Measurements from ENCODE around the gene PYGL.
A peak's percentile ranks its signal among the peaks of the same experiment; 100 is the strongest.

PYGL gene

DNA sequence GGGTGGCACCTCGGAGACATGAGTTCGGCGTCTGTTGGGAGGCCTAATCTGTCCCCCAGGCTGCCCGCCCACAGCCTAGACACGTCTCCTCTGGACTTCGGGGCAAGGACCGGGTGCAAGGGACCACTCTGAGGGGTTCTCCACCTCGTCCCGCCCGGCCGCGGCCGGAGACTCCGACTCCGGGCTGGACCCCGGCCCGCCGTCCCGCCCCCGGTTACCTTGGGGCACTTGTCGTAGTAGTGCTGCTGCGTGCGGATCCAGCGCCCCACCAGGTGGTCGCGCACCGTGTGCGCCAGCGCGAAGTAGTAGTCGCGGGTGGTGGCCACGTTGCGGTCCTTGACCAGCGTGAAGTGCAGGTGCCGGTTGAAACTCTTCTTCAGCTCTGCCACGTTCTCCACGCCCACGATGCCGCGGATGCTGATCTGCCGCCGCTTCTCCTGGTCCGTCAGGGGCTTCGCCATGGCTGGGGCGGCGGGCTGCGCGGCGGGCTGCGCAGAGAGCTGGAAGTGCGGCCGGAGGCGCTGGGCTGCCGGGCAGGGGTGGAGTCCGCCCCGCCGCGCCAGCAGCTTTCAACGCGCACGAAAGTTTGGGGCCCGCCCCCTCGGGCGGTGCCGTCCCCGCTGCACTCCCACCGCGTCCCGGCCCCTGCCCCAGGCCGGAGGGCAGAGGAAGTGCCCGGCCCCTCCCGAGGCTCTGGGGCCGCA, at the start of gene PYGL:
TSS of gene PYGL (minus strand) at position 541 of the 704 bp plus-strand sequence. CDS start at position 461, 80 bp downstream.
- H3K4me3 ChIP-seq (ENCODE audit: low read depth, low read length) = peak within 1 kb of the TSS; percentile 83
- no peaks in the 10 kb centered on the region for H3K9me3 ChIP-seq (ENCODE audit: control insufficient read depth, insufficient read depth, low read length)
- 0 out of 2 replicates have a peak, but pooled peaks cover 5% of the 10 kb centered on the region for H3K27me3 ChIP-seq (ENCODE audit: control insufficient read depth, insufficient read depth, low read length)
- H3K4me1 ChIP-seq (ENCODE audit: control insufficient read depth, insufficient read depth, low read length) = peaks cover 8% of the 10 kb centered on the region; the same call in 1 of the 2 replicates
- peaks cover 7% of the 10 kb centered on the region; the same call in 1 of the 2 replicates for H3K36me3 ChIP-seq (ENCODE audit: control insufficient read depth, insufficient read depth, low read length)
- H3K27ac ChIP-seq (ENCODE audit: low read depth, low read length) = no peak within 1 kb of the TSS
- H3K9ac ChIP-seq (ENCODE audit: low read depth, low read length) = peak within 1 kb of the TSS; percentile 53

DNA sequence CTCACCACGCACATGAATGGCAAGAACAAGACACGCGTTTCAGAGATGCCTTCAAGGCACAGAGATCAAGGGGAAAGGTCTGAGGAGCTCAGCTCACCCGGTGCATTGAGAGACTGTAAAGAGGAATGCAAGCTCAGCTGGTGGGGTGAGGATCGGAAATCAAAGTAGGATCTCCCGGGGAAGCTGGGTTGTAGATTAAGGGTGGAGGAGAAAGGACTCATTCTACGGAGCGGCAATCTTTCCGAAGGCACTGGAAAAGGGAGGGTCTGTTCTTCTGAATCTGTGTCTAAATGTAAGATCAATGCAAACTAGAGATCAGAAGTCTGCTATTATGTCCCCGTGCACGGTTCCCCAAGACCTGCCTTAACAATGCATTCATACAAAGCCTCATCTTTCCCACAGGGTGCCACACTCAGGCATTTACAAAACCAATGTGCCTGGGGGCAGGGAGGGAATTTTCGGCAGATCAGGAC, 41.6 kb upstream of the PYGL start:
- Histone ChIP-seq H3K4me3 (ENCODE audit: low read depth, low read length) (no peak overlapping the region), H3K4me1 (ENCODE audit: control insufficient read depth, insufficient read depth, low read length) (peaks cover 31% of the 10 kb centered on the region)

DNA sequence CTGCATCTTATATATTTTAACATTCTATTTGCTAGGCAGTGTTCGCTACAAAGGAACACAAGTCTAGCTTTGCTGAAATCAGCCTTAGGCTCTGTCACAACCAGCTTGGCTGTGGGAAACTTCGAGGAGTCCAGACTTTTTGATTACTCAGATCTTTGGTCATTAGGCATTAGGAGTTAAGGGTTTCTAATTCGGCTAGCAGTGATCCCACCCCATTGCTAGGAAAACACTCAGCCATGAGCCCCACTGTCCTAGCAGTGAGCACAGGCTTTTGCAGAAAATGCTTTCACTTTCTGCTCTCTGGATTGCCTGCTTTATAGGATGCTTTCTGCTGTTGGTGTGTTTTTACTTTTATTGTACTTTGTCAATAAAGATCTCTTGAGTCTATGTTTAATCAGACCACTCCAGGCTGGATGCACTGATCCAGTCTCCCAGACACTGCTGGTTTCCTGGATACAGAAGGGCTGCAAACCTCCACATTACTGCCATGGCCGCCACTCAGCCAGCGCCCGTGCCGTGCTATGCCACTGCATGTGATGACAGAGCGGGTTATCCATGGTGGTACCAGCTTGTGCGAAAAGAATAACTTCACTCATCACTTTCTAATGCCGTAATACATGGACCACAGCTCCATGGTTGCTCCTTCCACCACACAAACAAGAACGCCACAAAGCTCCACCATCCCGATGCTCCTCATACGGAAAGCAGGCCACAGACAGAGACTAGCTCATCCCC, 41.0 kb upstream of the PYGL start:
- peaks cover 31% of the 10 kb centered on the region for H3K4me1 ChIP-seq (ENCODE audit: control insufficient read depth, insufficient read depth, low read length)
- no peaks in the 10 kb centered on the region for H3K9me3 ChIP-seq (ENCODE audit: control insufficient read depth, insufficient read depth, low read length)
- no peak overlapping the region for H3K9ac ChIP-seq (ENCODE audit: low read depth, low read length)
- no peak overlapping the region for H3K27ac ChIP-seq (ENCODE audit: low read depth, low read length)
- H3K27me3 ChIP-seq (ENCODE audit: control insufficient read depth, insufficient read depth, low read length) = no peaks in the 10 kb centered on the region
- H3K4me3 ChIP-seq (ENCODE audit: low read depth, low read length) = no peak overlapping the region
- no peaks in the 10 kb centered on the region for H3K36me3 ChIP-seq (ENCODE audit: control insufficient read depth, insufficient read depth, low read length)

More for the DNA sequence above, 41.6 kb upstream of the PYGL start:
- H3K27me3 ChIP-seq (ENCODE audit: control insufficient read depth, insufficient read depth, low read length) = no peaks in the 10 kb centered on the region
- H3K9ac ChIP-seq (ENCODE audit: low read depth, low read length) = no peak overlapping the region
- H3K9me3 ChIP-seq (ENCODE audit: control insufficient read depth, insufficient read depth, low read length) = no peaks in the 10 kb centered on the region
- H3K36me3 ChIP-seq (ENCODE audit: control insufficient read depth, insufficient read depth, low read length) = no peaks in the 10 kb centered on the region
- no peak overlapping the region for H3K27ac ChIP-seq (ENCODE audit: low read depth, low read length)

DNA sequence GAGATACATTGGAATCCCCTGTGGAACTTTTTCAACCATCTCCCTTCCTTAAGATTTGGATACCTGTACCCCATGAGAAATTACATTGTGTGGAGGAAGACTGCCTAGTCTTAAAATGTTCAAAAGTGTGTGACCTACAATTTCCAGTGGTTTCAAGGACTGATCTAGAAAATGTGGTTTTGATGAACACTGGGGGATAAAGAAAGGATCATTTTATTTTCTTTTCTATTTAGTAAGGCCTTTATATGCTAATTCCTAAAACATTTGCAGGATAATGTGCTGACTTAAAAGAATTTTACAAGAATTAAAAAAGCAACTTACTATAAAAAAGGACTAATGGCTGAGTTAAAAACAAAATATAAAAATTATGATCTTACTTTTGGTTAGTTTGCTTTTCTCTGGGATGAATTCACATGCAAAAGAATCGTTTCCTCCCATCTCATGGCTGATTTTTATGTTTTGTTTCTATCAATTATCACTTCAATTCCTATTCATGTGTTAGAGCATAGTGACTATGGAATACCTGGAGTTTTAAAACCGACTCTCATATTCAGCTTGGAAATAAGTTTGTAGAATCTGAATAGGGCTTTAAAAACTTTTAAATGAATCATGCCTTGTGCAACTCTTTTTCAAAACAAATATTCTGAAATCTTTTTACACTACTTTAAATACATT, 39.9 kb upstream of the PYGL start:
- no peak overlapping the region for H3K4me3 ChIP-seq (ENCODE audit: low read depth, low read length)
- no peak overlapping the region for H3K9ac ChIP-seq (ENCODE audit: low read depth, low read length)
- H3K27ac ChIP-seq (ENCODE audit: low read depth, low read length) = no peak overlapping the region
- no peaks in the 10 kb centered on the region for H3K36me3 ChIP-seq (ENCODE audit: control insufficient read depth, insufficient read depth, low read length)
- no peaks in the 10 kb centered on the region for H3K9me3 ChIP-seq (ENCODE audit: control insufficient read depth, insufficient read depth, low read length)
- H3K4me1 ChIP-seq (ENCODE audit: control insufficient read depth, insufficient read depth, low read length) = peaks cover 31% of the 10 kb centered on the region
- no peaks in the 10 kb centered on the region for H3K27me3 ChIP-seq (ENCODE audit: control insufficient read depth, insufficient read depth, low read length)

DNA sequence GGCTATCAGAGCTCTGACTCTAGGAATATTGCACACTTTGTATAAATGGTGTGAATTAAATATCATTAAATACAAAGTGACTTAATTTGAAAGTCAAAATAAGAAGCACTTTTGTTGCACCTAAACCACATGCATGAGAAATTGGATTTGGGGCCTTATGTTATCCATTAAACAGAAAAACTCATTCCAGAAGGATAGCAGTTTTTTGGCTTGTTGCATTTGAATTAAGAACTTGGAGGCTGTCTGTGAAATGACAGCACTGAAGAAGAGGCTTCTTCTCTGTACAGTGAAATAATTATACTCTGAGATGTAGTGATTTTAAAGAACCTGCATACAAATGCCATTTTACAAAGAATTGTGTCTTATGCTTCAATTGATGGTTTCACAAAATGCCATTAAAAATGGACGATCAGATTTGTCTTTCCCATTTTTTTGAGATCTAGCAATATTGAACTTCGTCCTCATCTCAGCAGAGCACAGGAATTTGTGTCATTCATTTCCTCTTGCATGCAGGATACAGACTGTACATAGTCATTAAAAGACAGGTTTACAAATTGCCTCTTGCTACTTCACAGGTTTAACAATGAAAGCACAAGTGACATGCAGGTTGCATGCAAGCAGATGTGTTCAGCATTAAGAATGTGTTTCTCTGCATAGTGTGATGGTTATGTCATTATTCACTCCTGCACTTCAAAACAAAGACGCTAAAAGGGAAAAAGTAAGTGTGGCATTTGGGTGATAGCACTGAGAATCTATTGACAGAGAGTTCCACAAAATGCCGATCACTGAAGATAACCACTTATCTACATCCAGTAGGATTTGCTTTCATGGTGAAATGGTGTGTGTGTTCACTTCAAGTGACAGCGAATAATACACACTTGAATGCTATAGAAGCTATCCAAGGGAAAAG, 35.9 kb upstream of the PYGL start:
- Histone ChIP-seq H3K4me1 (ENCODE audit: control insufficient read depth, insufficient read depth, low read length) (peaks cover 21% of the 10 kb centered on the region), H3K36me3 (ENCODE audit: control insufficient read depth, insufficient read depth, low read length) (no peaks in the 10 kb centered on the region), H3K9me3 (ENCODE audit: control insufficient read depth, insufficient read depth, low read length) (no peaks in the 10 kb centered on the region), H3K4me3 (ENCODE audit: low read depth, low read length) (no peak overlapping the region), H3K27ac (ENCODE audit: low read depth, low read length) (no peak overlapping the region), H3K27me3 (ENCODE audit: control insufficient read depth, insufficient read depth, low read length) (no peaks in the 10 kb centered on the region), H3K9ac (ENCODE audit: low read depth, low read length) (no peak overlapping the region)

DNA sequence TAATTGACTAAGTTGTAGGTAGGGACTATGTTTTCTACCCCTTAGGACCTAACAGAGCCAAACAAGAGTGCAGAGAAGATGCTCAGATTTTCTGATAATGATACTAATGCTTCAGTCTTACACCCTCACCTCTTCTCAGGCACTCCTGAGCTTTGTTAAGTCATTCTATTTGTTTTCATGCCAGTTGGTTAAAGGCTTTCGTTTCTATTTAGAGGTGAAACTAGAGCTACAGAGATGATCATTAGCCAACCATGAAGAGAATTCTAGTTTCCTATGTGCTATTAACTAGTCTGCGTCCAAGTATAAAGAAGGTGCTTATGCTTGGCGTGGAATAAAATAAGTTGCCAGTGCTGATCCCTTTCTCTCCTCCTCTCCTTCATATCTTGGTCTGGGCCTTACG, 34.6 kb upstream of the PYGL start:
- Histone ChIP-seq H3K4me3 (ENCODE audit: low read depth, low read length) (no peak overlapping the region), H3K9ac (ENCODE audit: low read depth, low read length) (no peak overlapping the region), H3K27ac (ENCODE audit: low read depth, low read length) (no peak overlapping the region), H3K27me3 (ENCODE audit: control insufficient read depth, insufficient read depth, low read length) (no peaks in the 10 kb centered on the region), H3K9me3 (ENCODE audit: control insufficient read depth, insufficient read depth, low read length) (no peaks in the 10 kb centered on the region), H3K4me1 (ENCODE audit: control insufficient read depth, insufficient read depth, low read length) (peaks cover 8% of the 10 kb centered on the region), H3K36me3 (ENCODE audit: control insufficient read depth, insufficient read depth, low read length) (no peaks in the 10 kb centered on the region)

DNA sequence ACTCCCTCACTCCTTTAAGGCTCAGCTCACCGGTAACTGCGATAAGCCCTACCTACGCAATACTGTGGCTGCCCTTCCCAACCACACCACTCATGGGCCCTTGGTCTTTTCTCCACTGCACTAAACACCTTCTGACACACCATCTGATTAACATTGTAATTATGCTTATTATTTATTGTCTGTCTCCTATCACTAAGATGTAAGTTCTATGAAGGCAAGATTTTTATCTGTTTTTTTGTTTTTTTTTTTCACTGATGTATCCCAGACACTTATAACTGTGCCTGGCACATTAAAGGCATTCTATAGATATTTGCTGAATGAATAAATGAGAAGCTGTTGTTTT, 34.2 kb upstream of the PYGL start:
- H3K9ac ChIP-seq (ENCODE audit: low read depth, low read length) = no peak overlapping the region
- H3K9me3 ChIP-seq (ENCODE audit: control insufficient read depth, insufficient read depth, low read length) = no peaks in the 10 kb centered on the region
- H3K27me3 ChIP-seq (ENCODE audit: control insufficient read depth, insufficient read depth, low read length) = no peaks in the 10 kb centered on the region
- peaks cover 4% of the 10 kb centered on the region for H3K4me1 ChIP-seq (ENCODE audit: control insufficient read depth, insufficient read depth, low read length)
- H3K4me3 ChIP-seq (ENCODE audit: low read depth, low read length) = no peak overlapping the region
- no peak overlapping the region for H3K27ac ChIP-seq (ENCODE audit: low read depth, low read length)
- no peaks in the 10 kb centered on the region for H3K36me3 ChIP-seq (ENCODE audit: control insufficient read depth, insufficient read depth, low read length)

DNA sequence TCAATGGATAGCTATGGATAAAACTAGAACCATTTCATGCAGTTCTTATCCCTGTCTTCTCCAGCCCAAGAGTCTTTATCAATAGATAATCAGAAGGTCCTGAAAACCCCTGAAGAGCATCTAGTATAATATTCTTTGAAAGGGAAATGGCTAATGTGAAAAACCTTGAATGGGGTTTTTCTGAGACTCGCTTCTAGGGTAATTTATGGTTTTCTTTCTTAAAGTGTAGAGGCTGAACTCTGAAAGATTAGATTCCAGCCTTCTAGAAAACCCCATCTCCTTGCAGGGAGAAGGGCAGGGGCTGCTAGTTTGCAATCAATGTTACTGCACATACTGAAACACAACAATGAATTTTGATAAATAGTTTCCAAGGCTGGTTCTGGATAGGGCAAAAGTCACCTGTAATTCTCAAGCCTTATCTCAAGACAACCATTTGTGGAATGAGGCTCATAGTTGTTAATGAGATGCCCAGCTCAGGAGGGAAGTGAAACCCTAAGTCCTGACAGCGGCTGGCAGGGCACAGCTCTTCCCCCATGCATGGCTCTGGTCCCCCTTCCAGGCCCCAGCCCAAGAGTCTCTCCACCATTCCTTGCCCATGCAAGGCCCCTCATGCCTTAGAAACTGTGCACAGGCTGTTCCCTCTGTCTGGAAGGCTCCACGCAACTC, 33.7 kb upstream of the PYGL start:
- Histone ChIP-seq H3K4me3 (ENCODE audit: low read depth, low read length) (no peak overlapping the region), H3K9me3 (ENCODE audit: control insufficient read depth, insufficient read depth, low read length) (no peaks in the 10 kb centered on the region), H3K27ac (ENCODE audit: low read depth, low read length) (no peak overlapping the region), H3K27me3 (ENCODE audit: control insufficient read depth, insufficient read depth, low read length) (no peaks in the 10 kb centered on the region), H3K36me3 (ENCODE audit: control insufficient read depth, insufficient read depth, low read length) (no peaks in the 10 kb centered on the region), H3K9ac (ENCODE audit: low read depth, low read length) (no peak overlapping the region), H3K4me1 (ENCODE audit: control insufficient read depth, insufficient read depth, low read length) (no peaks in the 10 kb centered on the region)

DNA sequence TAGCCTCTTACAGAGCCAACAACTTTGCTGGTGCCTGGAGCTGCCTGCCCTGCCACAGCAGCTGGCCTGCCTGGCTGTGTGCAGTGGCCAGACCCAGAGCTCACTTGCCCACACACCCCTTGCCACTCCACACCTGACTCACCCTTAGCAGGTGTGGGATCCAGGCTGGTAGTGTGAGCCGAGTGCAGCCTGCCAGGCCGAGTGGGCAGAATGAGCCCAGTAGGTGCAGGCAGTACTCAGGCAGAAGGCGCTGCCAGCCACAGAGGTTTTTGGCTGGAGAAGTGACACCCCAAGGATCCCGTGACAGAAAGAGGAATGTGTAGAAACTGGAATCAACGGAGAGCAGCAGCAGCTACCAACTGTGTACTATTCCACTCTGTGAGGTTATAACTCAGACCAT, 29.8 kb upstream of the PYGL start:
- Histone ChIP-seq H3K36me3 (ENCODE audit: control insufficient read depth, insufficient read depth, low read length) (no peaks in the 10 kb centered on the region), H3K4me1 (ENCODE audit: control insufficient read depth, insufficient read depth, low read length) (no peaks in the 10 kb centered on the region), H3K9me3 (ENCODE audit: control insufficient read depth, insufficient read depth, low read length) (no peaks in the 10 kb centered on the region), H3K27ac (ENCODE audit: low read depth, low read length) (no peak overlapping the region), H3K9ac (ENCODE audit: low read depth, low read length) (no peak overlapping the region), H3K27me3 (ENCODE audit: control insufficient read depth, insufficient read depth, low read length) (no peaks in the 10 kb centered on the region), H3K4me3 (ENCODE audit: low read depth, low read length) (no peak overlapping the region)

DNA sequence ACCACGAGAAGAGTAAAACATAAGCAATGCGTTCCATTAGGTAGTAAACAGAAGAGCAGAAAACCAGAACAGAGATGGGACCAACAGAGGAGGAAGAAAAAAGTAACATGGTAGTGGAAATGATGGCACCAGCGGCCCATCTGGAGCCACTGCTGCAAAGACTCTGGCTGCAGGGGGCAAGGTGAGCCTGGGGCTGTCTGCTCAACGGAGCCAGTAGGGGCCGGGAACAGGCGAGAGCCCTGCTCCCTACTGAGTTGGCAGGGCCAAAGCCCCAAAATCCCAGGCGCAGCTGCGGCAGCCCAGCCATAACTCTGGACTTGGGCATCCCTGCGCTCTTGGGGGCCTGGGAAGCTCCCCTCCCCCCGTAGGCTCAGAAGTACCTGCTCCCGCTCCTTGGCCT, 28.5 kb upstream of the PYGL start:
- Histone ChIP-seq H3K36me3 (ENCODE audit: control insufficient read depth, insufficient read depth, low read length) (no peaks in the 10 kb centered on the region), H3K4me3 (ENCODE audit: low read depth, low read length) (no peak overlapping the region), H3K27me3 (ENCODE audit: control insufficient read depth, insufficient read depth, low read length) (no peaks in the 10 kb centered on the region), H3K9ac (ENCODE audit: low read depth, low read length) (no peak overlapping the region), H3K4me1 (ENCODE audit: control insufficient read depth, insufficient read depth, low read length) (no peaks in the 10 kb centered on the region), H3K27ac (ENCODE audit: low read depth, low read length) (no peak overlapping the region), H3K9me3 (ENCODE audit: control insufficient read depth, insufficient read depth, low read length) (no peaks in the 10 kb centered on the region)

Measured in HUES48 (cell line).